Hematopoietic multipotent progenitor cell treated with erythropoietin and hydrocortisone succinate and interleukin-3 and kit ligand, for 4 days (in vitro differentiated cells): Measurements from ENCODE around the gene LMCD1.
"Not testable (repeated sequence)": the region's sequence is repeated elsewhere in the genome, so short reads cannot be mapped to it uniquely, and the experiment has no call there.

Source experiments
- DNase-seq: peaks from one replicate; pipeline ENCODE4 v3.0.0-alpha.2; 2015

LMCD1 gene

DNA sequence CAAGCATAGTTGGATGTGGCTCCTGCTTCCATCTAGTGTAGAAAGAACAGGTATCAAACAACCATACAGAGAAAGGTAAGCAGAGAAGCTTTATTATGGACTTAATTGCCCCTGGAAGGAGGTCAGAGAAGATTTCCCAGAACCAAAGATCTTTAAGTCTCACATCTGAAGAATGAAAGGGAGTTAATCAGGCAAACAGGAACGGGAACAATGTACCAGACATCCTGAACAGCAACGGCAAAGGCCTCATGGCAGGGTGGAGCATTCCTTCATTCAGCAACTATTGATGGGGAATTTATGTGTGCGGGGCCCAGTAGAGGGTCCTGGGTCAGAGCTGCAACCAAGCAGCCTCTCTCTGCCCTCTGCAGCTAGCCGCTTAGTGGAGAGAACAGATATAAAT is 61.5 kb downstream of the LMCD1 start:
- DNase-seq: no peak

DNA sequence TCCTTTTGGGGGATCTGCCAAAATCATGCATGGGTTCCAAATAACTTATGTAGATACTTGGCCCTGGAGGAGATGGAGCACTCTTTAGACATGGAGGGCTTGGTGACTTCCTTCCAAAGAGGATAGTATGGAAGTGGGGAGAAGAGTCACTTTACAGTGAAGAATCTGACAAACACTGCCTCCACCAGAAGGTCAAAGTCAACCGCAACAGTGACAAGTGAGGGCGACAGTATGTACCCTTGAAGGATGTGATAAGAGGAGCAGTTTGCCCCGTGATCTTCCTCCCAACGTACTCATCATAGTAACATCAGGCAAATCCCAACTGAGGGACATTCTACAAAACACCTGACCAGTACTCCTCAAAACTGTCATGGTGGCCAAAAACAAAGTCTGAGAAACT is 62.0 kb downstream of the LMCD1 start:
- DNase-seq: peak; percentile 8

DNA sequence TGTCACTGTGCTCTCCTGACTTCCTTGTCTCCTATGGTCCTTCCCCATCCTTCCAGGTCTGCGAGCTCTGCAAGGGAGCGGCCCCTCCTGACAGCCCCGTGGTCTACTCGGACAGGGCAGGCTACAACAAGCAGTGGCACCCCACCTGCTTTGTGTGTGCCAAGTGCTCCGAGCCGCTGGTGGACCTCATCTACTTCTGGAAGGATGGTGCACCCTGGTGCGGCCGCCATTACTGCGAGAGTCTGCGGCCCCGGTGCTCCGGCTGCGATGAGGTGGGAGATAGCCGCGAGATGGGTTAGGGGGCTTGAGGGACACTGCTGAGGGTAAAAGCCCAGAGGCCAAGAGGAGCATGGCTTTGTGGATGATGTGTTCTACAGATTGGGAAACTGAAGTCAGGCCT is 63.8 kb downstream of the LMCD1 start:
- DNase-seq: no peak

DNA sequence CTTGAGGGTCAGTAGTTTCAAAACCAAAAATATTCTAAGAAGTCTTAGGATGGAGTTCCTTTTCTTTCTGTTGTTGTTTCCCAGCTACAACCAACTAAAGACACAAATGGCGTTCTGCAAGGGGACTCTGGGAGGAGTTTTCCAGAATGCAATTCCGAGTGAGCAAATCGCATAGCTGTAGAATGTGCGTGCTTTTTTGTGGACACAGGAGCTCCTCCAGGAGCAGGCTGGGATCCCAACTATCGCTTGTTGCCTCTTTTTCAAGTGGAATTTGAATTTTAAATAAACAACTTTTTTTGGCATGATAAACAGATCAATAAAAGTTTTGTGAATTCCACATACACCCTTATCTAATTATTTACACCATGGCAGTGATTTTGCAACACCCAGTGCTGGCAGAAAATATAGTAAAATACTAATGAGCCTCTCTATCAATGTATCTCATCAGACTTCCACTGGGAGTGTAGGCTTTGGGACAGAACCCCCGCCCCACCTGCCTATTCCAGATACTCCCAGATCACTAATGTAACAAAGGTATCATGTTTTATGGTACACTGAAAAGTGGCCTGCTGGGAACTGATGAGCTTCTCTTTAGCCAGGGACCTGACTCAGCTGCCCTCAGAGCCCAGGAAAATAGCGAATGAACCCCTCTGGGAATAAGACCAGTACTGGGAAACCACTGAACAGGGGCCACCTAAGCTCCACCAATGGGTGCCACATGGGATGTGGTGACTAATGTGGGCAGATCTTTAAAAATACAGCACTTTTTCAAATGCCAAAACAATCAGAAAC is 66.4 kb downstream of the LMCD1 start:
- no peak for DNase-seq

DNA sequence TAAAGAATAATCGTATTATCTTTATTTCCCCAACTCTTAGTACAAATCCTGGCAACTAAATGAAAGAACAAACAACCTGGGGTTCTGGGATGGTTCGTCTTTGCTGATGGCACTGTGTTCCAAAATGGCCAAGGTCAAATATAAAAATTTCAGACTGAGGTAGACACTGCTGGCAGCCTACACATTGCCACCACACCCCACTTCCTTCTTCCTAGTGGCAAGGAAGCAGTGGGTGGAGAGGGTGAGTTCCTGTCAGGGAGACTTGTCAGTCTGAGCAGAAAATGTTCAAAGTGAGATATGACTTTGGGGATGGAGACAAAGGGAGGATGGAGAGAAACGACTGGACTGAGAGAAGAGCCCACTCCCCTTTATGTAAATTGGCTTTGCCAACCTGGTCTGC is 69.6 kb downstream of the LMCD1 start:
- peak; percentile 63 for DNase-seq

DNA sequence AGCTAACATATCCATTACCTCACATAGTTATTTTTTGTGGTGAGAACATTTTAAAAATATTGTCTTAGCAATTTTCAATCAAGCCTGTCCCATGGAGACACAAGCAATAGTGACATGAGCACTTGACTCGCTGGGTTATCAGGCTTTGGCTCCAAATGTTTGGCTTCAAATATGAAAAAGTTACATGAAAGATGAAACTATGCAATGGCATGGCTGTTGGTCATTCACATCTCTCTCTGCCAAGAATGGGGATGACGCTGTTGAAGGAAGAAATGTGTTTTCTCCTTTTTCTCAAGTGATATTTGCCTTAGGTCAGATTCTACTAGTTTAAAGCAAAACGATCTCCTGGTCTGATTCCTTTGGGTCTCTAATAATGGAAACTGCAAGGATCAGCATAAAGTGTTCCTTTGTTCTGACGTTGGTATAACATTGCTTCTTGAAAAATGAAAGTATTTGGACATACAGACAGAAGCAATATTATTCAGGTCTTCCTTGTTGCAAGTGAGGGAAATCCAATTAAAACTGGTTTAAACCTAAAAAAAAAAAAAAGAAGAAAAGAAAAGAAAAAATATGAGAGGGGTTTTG is 71.8 kb downstream of the LMCD1 start:
- no peak for DNase-seq

DNA sequence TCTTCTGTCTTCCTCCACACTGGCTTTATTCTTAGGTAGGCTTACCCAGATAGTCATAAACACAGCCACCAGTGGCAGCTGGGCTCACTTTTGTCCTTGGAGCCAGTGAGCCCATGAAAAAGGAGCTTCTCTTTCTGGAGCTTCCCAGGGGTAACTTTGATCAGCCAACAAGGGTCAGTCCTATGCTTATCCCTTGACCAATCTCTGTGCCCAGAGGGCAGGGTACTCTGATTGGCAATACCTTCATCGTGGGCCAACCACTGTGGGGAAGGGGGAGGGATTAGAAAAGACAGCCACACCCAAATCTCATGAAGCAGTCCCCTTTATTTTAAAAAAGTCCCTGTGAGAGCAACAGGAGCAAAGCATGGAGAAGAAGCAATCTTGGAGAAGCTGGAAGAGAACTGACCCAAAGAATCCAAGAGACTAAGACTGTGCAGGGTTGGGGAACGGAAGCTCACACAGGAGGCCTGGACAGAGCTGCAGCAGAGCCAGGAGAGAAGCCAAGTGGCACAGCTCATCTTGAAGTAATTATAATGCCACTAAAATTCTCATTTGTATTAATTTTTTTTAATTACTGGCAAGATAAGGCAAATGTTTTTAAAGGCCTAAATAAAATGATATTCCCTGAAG is 72.5 kb downstream of the LMCD1 start:
- DNase-seq: no peak

DNA sequence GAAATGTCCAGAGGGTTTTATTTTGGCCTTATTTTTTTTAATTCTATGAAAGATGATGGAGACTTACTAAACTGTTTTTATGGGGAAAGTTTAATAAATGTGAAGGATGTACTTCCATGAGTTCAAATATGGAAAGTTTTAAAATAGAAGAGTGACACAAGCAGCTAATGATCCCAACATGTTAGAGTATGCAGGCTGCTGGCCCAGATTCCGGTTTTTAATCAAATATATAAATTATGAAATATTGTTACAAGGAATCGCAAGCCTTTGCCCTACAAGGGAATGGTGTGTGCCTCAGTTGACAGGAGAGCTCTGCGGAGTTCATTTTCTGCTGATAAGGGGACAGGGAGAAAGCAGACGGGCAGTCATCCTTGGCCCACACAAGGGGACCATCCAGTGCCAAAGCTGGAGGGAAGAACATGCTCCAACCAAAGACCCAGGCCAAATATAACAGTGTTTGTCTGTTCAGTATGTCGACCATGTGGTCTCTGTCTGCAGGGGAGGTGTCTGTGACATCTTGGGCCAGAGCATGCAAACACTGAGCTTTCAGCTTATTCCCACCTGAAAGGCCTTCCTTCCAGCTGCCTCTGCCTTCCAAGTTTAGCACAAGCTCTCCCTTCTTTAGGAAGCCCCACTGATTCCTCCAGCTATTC is 73.2 kb downstream of the LMCD1 start:
- no peak for DNase-seq

DNA sequence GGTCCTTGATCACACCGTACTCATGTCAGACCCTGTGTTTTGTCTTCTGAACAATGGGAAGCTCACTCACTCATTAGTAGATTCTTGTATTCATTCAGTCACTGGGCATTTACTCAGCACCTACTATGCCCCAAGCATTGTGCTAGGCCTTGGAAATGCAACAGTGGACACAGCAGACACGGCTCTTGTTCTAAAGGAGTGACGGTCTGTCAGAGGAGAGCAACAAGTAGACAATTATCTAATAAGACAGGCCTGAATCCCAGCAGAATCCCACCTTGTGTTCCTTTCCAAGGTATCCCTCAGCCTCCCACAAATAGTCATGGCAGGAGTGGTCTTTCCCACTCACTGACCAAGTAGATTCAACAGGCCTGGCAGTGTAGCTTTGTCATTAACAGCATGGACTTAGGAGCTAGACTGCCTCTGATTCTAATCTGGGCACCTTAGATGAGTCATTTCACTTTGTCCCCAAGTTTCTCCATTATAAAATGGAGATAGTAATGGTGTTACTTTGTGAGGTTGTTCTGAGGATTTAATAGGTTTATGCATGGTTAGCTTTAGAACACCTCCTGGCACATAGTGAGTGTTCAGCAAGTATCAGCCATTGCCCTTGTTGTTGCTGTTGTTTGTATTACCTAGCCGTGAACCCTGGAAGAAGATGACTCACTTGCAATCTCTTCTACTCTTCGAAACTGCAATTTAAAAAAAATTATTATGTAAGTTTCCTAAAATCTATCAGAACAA is 73.9 kb downstream of the LMCD1 start:
- no peak for DNase-seq

DNA sequence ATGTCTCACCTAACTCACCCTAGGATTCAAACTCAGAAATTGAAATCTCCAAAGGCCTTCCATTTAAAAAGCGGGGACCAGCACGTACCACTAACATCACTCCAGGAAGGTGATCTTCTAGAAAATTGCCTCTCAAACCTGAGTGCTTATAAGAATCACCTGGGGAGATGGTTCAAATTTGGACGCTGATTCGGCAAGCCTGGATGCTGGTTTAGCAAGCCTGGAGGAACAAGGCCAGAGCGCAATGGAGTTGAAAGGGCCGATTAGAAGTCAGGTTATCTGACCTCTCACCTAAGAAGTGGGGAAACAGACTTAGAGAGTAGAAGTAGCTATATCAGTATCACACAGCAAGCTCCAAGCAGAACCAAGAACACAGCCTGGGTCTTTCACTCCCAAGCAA is 74.8 kb downstream of the LMCD1 start:
- no peak for DNase-seq

DNA sequence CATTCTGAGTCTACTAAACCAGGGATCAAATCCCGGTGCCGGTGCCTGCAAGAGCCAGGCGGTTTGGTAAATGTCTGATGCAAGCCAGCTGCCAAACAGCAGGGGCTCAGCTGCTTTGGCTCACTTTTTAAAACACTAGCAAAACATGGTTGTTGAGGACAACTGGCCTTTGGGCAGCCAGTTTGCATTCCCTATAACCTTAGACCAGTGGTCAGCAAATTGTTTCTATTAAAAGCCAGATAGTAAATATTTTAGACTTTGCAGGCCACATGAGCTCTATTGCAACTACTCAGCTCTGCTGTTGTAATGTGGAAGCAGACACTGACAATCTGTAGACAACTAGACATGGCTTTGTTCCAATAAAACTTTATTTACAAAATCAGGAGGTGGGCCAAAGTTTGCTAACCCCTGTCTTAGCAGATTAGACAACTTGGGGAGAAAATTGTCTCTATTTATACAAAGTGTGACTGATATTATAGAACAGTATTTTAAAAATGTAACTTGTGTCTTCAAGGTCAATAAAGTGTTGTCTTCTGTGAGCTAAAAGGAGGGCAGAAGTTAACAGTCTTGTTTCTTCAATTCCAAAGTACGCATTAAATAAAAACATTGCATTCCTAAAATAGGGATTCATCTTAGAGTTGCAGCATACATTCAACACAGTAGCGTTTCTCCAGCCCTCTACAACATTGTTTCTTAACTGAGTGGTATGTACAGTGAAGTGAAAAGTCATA is 75.4 kb downstream of the LMCD1 start:
- DNase-seq: no peak

DNA sequence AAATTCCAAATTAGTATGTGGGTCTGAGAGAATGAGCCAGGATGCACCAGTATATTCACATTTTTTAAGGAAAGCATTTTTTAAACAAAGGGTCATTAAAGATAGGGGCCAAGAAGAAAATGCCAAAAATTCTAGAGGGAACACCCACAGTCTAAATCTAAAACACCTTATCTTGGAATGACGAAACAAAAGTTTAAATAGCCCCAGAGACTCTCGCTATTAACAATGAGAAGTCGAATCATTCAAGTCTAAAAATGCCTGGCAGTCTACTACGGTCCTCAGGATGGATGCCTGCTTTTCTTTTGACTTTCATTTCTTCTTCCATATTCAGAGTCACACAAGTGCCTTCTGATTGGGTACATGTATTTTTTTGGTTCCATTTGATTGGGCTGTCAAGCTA is 76.7 kb downstream of the LMCD1 start:
- DNase-seq: no peak

DNA sequence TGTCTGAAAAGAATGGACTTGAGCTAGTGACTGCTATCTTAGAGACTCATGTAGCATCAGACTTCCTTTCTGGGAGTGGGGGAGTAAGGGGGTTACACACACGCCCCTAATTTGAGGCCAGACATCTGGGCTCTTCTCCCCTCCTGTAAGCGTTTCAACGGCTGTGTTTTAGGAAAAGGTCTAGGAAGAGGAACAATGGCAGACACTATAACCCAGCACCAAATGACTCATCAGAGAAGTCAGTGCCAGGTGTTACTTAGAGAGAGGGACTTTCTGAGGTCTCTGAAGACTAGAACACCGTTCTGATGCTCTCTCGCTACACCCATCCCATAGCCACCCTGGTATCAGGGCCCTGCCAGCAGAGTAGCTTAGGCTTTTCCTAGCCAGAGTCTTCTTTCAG is 77.5 kb downstream of the LMCD1 start:
- DNase-seq: peak; percentile 46

DNA sequence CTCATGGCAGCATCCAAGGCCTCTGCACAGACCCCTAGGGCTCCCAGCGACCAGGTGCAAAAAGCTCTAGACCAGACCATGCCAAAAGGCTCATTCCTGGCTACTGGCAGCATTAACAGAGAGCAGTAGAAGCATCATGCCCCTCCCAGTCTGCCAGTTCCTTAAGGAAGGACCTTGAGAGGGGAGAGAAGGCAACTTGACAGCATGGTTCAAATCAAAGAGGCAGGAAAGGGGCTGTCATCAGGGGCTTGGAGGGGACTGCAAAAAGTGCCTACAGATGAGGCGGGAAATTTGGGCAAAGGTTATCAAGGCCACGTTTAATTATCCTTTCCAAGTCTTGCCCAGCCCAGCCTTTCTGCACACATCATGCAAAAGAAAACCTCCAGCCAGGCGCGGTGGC is 78.3 kb downstream of the LMCD1 start:
- no peak for DNase-seq

DNA sequence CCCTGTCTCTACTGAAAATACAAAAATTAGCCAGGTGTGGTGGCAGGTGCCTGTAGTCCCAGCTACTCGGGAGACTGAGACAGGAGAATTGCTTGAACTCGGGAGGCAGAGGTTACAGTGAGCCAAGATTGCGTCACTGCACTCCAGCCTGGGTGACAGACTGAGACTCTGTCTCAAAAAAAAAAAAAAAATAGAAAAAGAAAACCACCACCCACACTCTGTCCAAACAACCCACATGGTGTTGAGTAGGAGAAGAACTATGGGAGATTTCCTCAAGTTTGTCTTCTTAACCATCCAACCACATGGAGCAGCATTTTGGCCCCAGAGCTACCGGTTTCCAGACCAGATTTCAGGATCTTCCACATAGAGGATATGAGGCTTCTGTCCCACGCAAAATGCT is 78.8 kb downstream of the LMCD1 start:
- DNase-seq: not testable (repeated sequence)

DNA sequence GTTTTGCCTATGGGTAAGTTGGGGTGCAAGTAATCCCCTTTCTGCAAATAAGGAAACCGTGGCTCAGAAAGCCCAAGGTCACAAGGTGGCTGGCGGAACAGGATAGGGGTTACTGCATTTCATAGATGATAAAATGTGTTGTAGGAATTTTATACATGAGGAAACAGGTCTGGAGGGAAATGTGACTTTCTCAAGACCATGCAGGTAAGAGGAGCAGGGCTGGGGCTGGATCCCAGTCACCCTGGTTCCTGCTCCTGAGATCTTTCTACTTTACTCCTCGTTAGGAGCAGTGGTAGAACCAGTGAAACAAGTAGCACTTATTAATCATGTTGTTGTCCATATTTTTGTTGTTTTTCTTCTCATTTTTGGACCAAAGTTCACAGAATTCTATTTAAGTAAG is 79.8 kb downstream of the LMCD1 start:
- no peak for DNase-seq

DNA sequence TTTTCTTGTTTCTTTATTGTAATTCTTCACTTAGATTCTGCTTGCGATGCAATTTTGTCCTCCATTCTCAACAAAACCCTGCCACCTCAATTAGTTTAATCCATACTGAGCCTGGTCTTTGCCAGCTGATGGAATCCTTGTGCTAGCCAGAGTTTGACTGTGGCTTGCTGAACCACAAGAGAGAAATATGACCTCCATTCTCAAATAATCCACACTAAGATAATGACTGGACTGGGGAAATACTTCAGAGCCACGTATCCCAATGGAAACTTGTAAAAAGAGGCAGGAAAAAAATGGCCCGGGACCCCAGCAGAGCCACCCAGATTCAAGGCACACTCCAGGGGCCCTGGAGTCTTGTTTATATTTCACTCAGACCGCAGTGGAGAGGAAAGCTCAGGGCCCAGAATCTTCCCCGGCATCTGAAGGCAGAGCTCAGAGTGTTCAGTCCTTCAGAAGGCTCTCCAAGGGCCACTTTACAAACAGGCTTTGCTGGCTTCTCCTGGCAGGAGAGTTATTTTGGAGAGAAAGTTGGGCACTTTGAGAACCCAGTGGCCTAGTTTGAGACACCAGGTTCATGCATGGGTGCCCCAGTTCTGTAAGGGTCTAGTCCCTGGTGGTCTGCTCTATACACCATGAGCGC is 80.3 kb downstream of the LMCD1 start:
- DNase-seq: no peak

DNA sequence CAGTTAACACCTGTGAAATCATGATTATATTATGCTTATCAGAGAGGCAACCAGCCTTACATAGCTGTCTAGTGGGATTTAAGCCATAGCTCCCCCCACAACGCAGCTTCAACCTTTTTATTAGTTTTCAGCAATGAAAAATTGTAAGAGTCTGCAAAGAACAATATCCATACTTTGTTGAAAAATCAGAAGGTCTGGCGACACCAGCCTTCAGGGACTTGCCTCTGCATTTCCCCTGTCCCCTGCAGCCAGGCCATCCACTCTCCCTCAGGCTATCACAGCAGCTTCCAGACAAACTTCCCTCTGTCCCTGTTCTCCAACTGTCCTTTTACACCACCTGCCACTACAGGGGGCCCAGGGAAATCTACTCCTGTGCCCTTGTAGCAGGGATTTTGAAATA is 83.0 kb downstream of the LMCD1 start:
- DNase-seq: no peak

DNA sequence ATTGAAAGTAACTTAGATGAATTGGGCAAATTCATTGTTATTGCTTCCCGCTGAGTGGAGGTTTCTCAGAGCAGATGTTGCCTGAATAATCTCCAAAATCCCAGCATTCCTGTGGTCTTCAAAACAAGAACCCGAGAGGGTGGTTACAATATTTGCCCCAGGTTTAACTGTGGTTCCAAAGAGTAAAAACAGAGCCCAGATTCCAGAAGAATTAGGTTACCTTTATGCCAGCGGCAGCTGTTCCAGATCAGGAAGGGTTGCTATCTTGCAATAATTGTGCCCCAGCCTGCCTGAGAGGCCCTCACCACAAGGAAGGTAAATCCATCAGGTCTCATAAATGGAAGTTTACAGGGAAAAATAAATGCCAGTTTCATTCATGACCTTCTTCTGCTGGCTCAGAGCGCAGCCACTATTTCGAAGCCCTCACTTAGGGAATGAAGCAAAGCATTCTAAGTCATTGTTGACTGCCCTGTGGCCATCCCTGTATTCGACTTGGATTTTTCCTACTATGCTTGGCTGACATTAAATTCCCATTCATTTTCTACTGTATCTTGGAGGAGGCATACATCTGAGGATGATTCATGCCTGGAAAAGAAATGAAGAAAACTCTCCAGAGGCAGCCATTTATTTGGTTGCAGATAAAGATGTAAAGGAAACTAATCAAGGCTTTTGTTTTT is 88.4 kb downstream of the LMCD1 start:
- no peak for DNase-seq

DNA sequence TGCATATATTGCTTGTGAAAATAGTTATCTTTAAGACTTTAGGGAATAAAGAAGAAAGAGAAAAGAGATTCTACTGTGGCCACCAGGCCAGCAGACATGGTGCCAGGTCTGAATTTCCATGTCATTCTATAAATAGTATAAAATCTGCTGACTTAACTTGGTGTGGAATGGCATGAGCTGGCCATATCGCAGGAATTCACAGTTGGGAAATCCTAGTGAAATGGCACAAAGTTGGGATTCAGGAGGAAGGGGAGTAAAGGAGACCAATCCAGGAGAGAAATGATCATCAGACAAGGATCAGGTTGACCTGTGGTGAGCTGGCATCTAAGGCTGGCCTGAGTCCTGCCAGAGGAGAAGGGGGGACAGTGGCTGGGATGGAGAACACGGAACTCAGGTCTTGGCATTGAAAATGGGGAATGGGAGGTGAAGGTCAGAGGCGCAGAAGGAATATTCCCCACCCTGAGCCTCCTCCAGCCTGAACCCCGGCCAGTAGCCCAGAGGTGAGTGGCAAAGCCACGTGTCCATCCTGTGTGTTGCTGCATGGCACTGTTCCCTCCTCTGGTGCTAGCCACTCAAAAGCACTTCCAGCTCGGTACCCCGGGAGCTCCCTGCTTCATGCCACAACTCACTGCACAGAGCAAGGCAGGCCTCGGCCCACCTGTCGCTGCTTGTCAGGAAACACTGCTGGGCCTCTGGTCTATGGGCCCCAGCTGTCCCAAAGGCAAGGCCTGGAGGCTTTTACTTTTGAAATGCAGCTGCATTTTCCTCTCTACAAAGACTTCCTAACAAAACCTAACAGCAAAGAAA is 91.6 kb downstream of the LMCD1 start:
- no peak for DNase-seq

DNA sequence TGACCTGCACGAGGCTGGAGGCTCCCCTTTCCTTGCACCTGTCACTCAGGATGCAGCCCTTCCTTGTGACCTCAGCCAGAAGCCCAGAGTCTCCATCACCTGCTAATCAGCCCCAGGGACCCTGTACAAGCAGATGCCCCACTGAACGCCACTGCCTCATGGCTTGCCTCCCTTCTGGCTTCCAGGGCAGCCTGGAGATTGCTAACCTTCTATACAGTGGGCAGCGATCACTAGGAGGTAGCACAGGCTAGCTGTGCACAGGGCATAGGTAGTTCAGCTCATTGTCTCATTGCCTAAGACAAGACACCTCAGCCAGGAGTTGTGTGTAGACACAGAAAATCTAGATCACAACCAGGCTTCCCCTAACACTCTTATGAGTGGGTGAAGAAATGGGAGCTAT is 93.6 kb downstream of the LMCD1 start:
- no peak for DNase-seq
